Suprapubic skin (tissue), 3 donors: Measurements from ENCODE around the gene SRSF4.

Experiments used
- CTCF ChIP-seq, 2 donors: fragments of 200-600 bp in 1 of 2; fragments of 450-650 bp in 1 of 2; sonication (generic) in 1 of 2; IDR thresholded peaks; one replicate each; pipeline ENCODE4 v1.5.1; 2016 to 2019; ENCODE audit warnings: antibody characterized with exemption in 2 of 2, mild to moderate bottlenecking in 1 of 2, moderate library complexity in 1 of 2
- EP300 ChIP-seq: sonication (generic); formaldehyde crosslinking; IDR thresholded peaks from one replicate; pipeline ENCODE4 v1.6.1; 2017; ENCODE audit warnings: antibody characterized with exemption
- POLR2A ChIP-seq, 2 donors: fragments of 450-650 bp; IDR thresholded peaks; one replicate each; pipeline ENCODE4 v1.6.1; 2017; ENCODE audit warnings: antibody characterized with exemption in 2 of 2, mild to moderate bottlenecking in 2 of 2, moderate library complexity in 2 of 2

GRCh38 chr1:29201595-29202051 lies 19.9 kb upstream of the SRSF4 start:
- no peak for TF ChIP-seq CTCF (IDR thresholded peaks at IDR 0.05)
- no peak for TF ChIP-seq POLR2A (IDR thresholded peaks at IDR 0.05)
- no peak for TF ChIP-seq EP300
